ENCODE results near the gene CFAP99. TPM values are rescaled to one million over a fixed set of nuclear protein-coding genes. Genes with fewer than 3 reads are reported as not detected.

The CFAP99 gene
- total RNA-seq, 3 donors from 2014 or later, result 0.15 to 2.0 TPM; not detected in 1

- no peaks in the 10 kb centered on the region for H3K36me3 ChIP-seq
- H3K4me3 ChIP-seq, result no peak overlapping the region
- peaks cover 0 to 22% of the 10 kb centered on the region in 2 donors for H3K27me3 ChIP-seq
- H3K27ac ChIP-seq, result no peak overlapping the region
- DNase-seq (ENCODE audit: low spot score in 2 of 2), result no peak
- no peaks in the 10 kb centered on the region for H3K4me1 ChIP-seq
- no peak for TF ChIP-seq POLR2AphosphoS5 (IDR thresholded peaks at IDR 0.05)
- TF ChIP-seq POLR2A (IDR thresholded peaks at IDR 0.05), result no peak
- TF ChIP-seq, protein P1, sequence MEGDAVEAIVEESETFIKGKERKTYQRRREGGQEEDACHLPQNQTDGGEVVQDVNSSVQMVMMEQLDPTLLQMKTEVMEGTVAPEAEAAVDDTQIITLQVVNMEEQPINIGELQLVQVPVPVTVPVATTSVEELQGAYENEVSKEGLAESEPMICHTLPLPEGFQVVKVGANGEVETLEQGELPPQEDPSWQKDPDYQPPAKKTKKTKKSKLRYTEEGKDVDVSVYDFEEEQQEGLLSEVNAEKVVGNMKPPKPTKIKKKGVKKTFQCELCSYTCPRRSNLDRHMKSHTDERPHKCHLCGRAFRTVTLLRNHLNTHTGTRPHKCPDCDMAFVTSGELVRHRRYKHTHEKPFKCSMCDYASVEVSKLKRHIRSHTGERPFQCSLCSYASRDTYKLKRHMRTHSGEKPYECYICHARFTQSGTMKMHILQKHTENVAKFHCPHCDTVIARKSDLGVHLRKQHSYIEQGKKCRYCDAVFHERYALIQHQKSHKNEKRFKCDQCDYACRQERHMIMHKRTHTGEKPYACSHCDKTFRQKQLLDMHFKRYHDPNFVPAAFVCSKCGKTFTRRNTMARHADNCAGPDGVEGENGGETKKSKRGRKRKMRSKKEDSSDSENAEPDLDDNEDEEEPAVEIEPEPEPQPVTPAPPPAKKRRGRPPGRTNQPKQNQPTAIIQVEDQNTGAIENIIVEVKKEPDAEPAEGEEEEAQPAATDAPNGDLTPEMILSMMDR (IDR thresholded peaks at IDR 0.05), result no peak
- H3K9me3 ChIP-seq, result peaks cover 2 to 6% of the 10 kb centered on the region in 2 donors
- intact Hi-C loops (cut with DNase I; ENCODE audit: low total_unique reads), result no loop called here
Measured at GRCh38 chr4:2425386-2426068, 6.8 kb downstream of the CFAP99 start.

DNA sequence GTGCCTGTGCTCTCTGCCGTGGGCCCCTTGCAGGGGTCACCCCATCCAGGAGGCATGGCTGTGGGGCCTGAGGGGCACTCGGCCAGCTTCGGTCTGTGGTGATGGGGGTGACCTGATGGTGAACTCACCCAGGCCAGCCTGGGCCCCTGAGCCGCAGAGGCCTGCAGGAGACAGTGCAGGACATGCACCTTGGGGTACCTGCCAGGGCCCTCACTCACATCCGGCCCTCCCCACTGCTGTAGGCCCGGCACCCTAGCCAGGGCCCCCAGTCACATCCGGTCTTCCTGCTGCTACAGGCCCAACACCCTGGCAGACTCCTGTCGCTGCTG lies 7.3 kb downstream of the CFAP99 start:
- Histone ChIP-seq H3K27me3 (peaks cover 0 to 17% of the 10 kb centered on the region in 2 donors), H3K4me3 (no peak overlapping the region), H3K36me3 (no peaks in the 10 kb centered on the region), H3K4me1 (no peaks in the 10 kb centered on the region), H3K27ac (no peak overlapping the region), H3K9me3 (peaks cover 4 to 6% of the 10 kb centered on the region in 2 donors)
- DNase-seq (ENCODE audit: low spot score in 2 of 2), result no peak
- TF ChIP-seq, protein P1 (IDR thresholded peaks at IDR 0.05), result no peak
- no peak for TF ChIP-seq POLR2AphosphoS5 (IDR thresholded peaks at IDR 0.05)
- TF ChIP-seq POLR2A (IDR thresholded peaks at IDR 0.05), result no peak
- intact Hi-C loops (cut with DNase I; ENCODE audit: low total_unique reads), result no loop called here

DNA sequence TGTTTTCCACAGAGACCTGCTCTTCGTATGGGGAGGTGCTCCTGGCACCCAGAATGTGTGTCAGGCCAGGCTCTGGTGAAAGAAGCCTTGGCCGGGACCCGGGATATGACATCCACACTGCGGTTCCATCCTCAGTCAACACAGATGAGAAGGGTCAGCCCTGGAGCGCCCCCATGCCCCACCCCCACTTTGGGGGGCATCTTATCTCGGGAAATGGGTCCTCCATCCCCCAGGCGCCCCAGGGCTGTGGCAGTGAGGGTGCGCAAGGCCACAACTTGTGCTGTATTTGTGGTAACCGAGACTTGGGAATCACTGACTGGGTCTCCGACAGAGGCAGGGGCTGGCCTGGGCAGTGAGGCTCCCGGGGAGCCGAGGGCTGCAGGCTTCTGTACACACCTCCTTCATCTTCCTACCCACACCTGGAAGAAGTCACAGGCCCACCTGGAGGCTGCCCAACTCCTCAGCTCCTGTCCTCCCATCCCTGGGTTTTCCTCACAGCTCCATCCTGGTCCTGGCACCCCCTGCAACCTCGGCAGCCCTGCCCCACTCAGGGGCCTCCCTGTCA lies 8.0 kb downstream of the CFAP99 start:
- no peaks in the 10 kb centered on the region for H3K36me3 ChIP-seq
- no peak overlapping the region for H3K4me3 ChIP-seq
- H3K9me3 ChIP-seq, result peaks cover 4 to 6% of the 10 kb centered on the region in 2 donors
- peaks cover 0 to 16% of the 10 kb centered on the region in 2 donors for H3K27me3 ChIP-seq
- no peaks in the 10 kb centered on the region for H3K4me1 ChIP-seq
- DNase-seq (ENCODE audit: low spot score in 2 of 2), result no peak
- TF ChIP-seq POLR2AphosphoS5 (IDR thresholded peaks at IDR 0.05) (no peak), POLR2A (IDR thresholded peaks at IDR 0.05) (no peak)
- TF ChIP-seq, protein P1 (IDR thresholded peaks at IDR 0.05), result no peak
- intact Hi-C loops (cut with DNase I; ENCODE audit: low total_unique reads), result no loop called here
- no peak overlapping the region for H3K27ac ChIP-seq

DNA sequence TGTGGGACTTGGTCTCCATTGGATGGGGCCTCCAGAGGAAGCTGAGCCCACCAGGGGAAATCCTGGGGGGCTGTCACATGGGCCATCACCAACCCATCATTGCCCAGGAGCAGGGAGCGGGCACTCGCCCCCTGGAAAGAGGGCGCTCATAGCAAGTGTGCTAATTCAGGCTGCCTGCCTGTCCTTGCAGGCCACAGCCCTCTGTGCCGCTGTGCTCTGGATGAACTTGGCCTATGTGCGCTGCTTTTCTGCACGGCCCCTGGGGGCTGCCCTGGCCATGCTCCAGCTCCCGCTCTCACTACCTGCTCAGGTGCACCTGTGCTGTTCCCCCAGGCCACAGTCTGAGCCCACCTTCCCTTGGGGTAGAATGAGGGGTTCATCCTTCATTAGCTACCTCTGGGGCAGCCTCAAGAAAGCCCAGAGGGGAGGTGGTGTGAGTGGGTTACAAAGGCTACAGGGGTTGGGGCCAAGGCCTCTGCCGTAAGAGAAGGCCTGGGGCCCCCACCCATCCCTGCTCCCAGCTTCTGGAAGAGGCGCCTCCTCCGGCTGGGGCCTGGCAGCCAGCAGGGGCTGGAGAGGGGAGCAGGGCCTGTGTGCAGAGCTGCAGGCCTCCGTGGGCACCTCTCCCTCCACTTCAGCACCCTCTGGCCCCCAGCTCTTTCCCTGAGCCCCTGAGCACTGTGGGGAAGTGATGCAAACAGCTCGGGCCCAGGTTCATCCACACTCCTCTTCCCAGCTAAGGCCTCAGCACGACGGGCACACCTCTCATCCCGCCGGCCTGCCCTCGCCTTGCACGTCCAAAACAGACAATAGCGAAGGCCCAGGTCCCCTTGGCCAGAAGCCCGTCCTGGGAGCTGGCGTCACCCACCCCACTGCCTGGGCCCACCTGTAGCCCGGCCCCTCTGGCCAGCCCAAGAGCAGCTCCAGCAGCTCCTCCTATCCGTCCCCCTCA lies 8.9 kb downstream of the CFAP99 start:
- intact Hi-C loops (cut with DNase I; ENCODE audit: low total_unique reads), result no loop called here
- peaks cover 4 to 6% of the 10 kb centered on the region in 2 donors for H3K9me3 ChIP-seq
- TF ChIP-seq POLR2A (IDR thresholded peaks at IDR 0.05), result no peak
- TF ChIP-seq, protein P1 (IDR thresholded peaks at IDR 0.05), result no peak
- TF ChIP-seq POLR2AphosphoS5 (IDR thresholded peaks at IDR 0.05), result no peak
- H3K4me1 ChIP-seq, result no peaks in the 10 kb centered on the region
- no peak for DNase-seq (ENCODE audit: low spot score in 2 of 2)
- H3K27ac ChIP-seq, result no peak overlapping the region
- no peaks in the 10 kb centered on the region for H3K36me3 ChIP-seq
- peaks cover 0 to 7% of the 10 kb centered on the region in 2 donors for H3K27me3 ChIP-seq
- H3K4me3 ChIP-seq, result no peak overlapping the region

Measured in breast epithelium (tissue), 4 donors.